HepG2 (cell line): ENCODE results near the gene SPIB. TPM values are rescaled to one million over a fixed set of nuclear protein-coding genes. Genes with fewer than 3 reads are reported as not detected.

Experiments
- BORCS8-MEF2B ChIP-seq: sonication (generic); formaldehyde crosslinking; IDR thresholded peaks from 2 replicates; pipeline ENCODE4 v1.8.0; 2022; ENCODE audit warnings: mild to moderate bottlenecking, missing genetic modification reagents
- EHMT2 ChIP-seq: fragments of 200-600 bp; sonication (generic); IDR thresholded peaks from 2 replicates; pipeline ENCODE4 v1.7.0; 2017; ENCODE audit warnings: antibody characterized with exemption, low read depth, low read length, borderline replicate concordance
- FOXA3 ChIP-seq: IDR thresholded peaks from 2 replicates; pipeline ENCODE4 v1.6.1; 2016; ENCODE audit warnings: missing genetic modification reagents, missing compliant biosample characterization
- HDAC6 ChIP-seq: fragments of 200-600 bp; sonication (generic); IDR thresholded peaks from 2 replicates; pipeline ENCODE4 v1.7.0; 2017; ENCODE audit warnings: mild to moderate bottlenecking, antibody characterized with exemption, low read length, low read depth
- HINFP ChIP-seq: sonication (generic); formaldehyde crosslinking; IDR thresholded peaks from 2 replicates; pipeline ENCODE4 v1.4.0; 2020; ENCODE audit warnings: low read depth, mild to moderate bottlenecking, missing genetic modification reagents
- KAT8 ChIP-seq: IDR thresholded peaks from 2 replicates; pipeline ENCODE4 v1.6.1; 2016; ENCODE audit warnings: missing genetic modification reagents, missing compliant biosample characterization
- LCORL ChIP-seq, 2 experiments: fragments of 450-650 bp in 1 of 2; sonication (generic) in 1 of 2; formaldehyde crosslinking in 1 of 2; IDR thresholded peaks; 2 replicates each; pipeline versions ENCODE4 v1.5.0 to v1.6.1; 2017 to 2020; ENCODE audit warnings: antibody characterized with exemption in 1 of 2, missing genetic modification reagents in 1 of 2
- POLR2G ChIP-seq: fragments of 200-400 bp; formaldehyde crosslinking; IDR thresholded peaks from 2 replicates; pipeline ENCODE4 v1.6.1; 2018; ENCODE audit warnings: mild to moderate bottlenecking, low read depth, low read length, moderate library complexity
- TFDP2 ChIP-seq: sonication (generic); formaldehyde crosslinking; IDR thresholded peaks from 2 replicates; pipeline ENCODE4 v1.4.0; 2020; ENCODE audit warnings: missing genetic modification reagents
- ZEB1 ChIP-seq: IDR thresholded peaks from 2 replicates; pipeline ENCODE4 v1.6.1; 2012; ENCODE audit warnings: mild to moderate bottlenecking, low read depth, inconsistent platforms; ENCODE audit not compliant: insufficient replicate concordance
- ZFP90 ChIP-seq: sonication (generic); formaldehyde crosslinking; IDR thresholded peaks from 2 replicates; pipeline ENCODE4 v1.8.0; 2022; ENCODE audit warnings: missing genetic modification reagents, mild to moderate bottlenecking, inconsistent platforms, borderline replicate concordance
- ZFP91 ChIP-seq: sonication (generic); formaldehyde crosslinking; IDR thresholded peaks from 2 replicates; pipeline ENCODE4 v1.9.0; 2022; ENCODE audit warnings: missing genetic modification reagents, mild to moderate bottlenecking, borderline replicate concordance
- ZNF234 ChIP-seq: sonication (generic); formaldehyde crosslinking; conservative IDR thresholded peaks from 2 replicates; pipeline ENCODE4 v1.5.1; 2020; ENCODE audit warnings: mild to moderate bottlenecking, missing genetic modification reagents
- ZNF589 ChIP-seq: sonication (generic); formaldehyde crosslinking; conservative IDR thresholded peaks from 2 replicates; pipeline ENCODE4 v1.8.0; 2022; ENCODE audit warnings: mild to moderate bottlenecking, moderate library complexity, missing genetic modification reagents
- ZNF609 ChIP-seq: sonication (generic); formaldehyde crosslinking; IDR thresholded peaks from 2 replicates; pipeline ENCODE4 v1.4.0; 2020; ENCODE audit warnings: mild to moderate bottlenecking, missing genetic modification reagents, borderline replicate concordance
- ZNF792 ChIP-seq: IDR thresholded peaks from 2 replicates; pipeline ENCODE4 v1.6.1; 2016
- ZSCAN25 ChIP-seq: sonication (generic); formaldehyde crosslinking; IDR thresholded peaks from 2 replicates; pipeline ENCODE4 v1.8.0; 2022; ENCODE audit warnings: mild to moderate bottlenecking, missing genetic modification reagents
- polyA plus RNA-seq, 8 experiments: library from polyadenylated mRNA; depleted of rRNA in 3 of 8; stranded (reverse) in 7 of 8; unstranded in 1 of 8; fragments of >200 nt; fragmentation: Illumina TruSeq in 4 of 8; extraction: Trizol in 4 of 8; gene quantifications; 2 replicates each; pipeline versions ENCODE4 v1.2.1 to v1.2.3, GENCODE V29; 2011 to 2016; ENCODE audit warnings: low read depth in 4 of 8, missing spikeins in 1 of 8, mixed read lengths in 1 of 8; ENCODE audit not compliant: insufficient read depth in 1 of 8
- total RNA-seq, 5 experiments: library from RNA; depleted of rRNA; stranded (reverse); fragments of >200 nt; fragmentation: Illumina TruSeq; extraction: Trizol; gene quantifications; 2 replicates each; pipeline ENCODE4 v1.2.3, GENCODE V29; 2016; ENCODE audit warnings: low read depth in 1 of 5

The SPIB gene
- total and polyA plus RNA-seq, 2 of the 13 experiments (the other 11 are each of a cell fraction or from before 2014, with no cell fraction given), result 0.04 TPM; not detected in 1

- TF ChIP-seq TFDP2 (CRISPR knock-in tag) (peak; percentile 58; the same call in 1 of the 2 replicates), ZFP90 (CRISPR knock-in tag) (peak; percentile 29; the same call in 1 of the 2 replicates), ZEB1 (no peak), POLR2G (peak; percentile 85), ZNF589 (CRISPR knock-in tag) (no peak), ZSCAN25 (CRISPR knock-in tag) (peak; percentile 44; the same call in 1 of the 2 replicates), BORCS8-MEF2B (CRISPR knock-in tag) (no peak), EHMT2 (peak; percentile 83; the same call in 1 of the 2 replicates), ZNF609 (CRISPR knock-in tag) (peak; percentile 46; the same call in 1 of the 2 replicates), ZNF792 (peak; percentile 61), HDAC6 (no peak), HINFP (CRISPR knock-in tag) (0 out of 2 replicates have a peak, but pooled peaks have one; percentile 77), ZFP91 (peak; percentile 81; the same call in 1 of the 2 replicates), FOXA3 (peak; percentile 69), KAT8 (CRISPR knock-in tag) (peak; percentile 99), ZNF234 (CRISPR knock-in tag) (0 out of 2 replicates have a peak, but pooled peaks have one; percentile 35), LCORL (IDR thresholded peaks at IDR 0.05) (0 out of 2 replicates have a peak, but pooled peaks have one; percentile 11), LCORL (CRISPR knock-in tag; IDR thresholded peaks at IDR 0.05) (peak; percentile 81)
Measured at GRCh38 chr19:50376166-50377050, 42.3 kb upstream of the SPIB start, which contains the start of gene NR1H2 (continued).
